Adrenal gland (tissue), 12 donors: Measurements from ENCODE around the gene IRS2. TPM values are rescaled to one million over a fixed set of nuclear protein-coding genes. Genes with fewer than 3 reads are reported as not detected.

Experiments
- DNase-seq, 7 donors: peaks; one replicate each; pipeline ENCODE4 v3.0.0-alpha.2; 2019 to 2020
- H3K27ac ChIP-seq, 5 donors: fragments of 200-600 bp; sonication (generic) in 4 of 5; 1 replicate in 3 of 5; 2 replicates in 2 of 5; pipeline versions ENCODE4 v1.5.1 to v1.8.0; 2016 to 2020; ENCODE audit warnings: mild to moderate bottlenecking in 1 of 5
- H3K27me3 ChIP-seq: fragments of 200-600 bp; 2 replicates; pipeline ENCODE4 v1.8.0; 2021
- H3K36me3 ChIP-seq, 2 donors: fragments of 200-600 bp; replicated peaks in 1 of 2; 1 replicate in 1 of 2; 2 replicates in 1 of 2; pipeline versions ENCODE4 v1.5.1 to v1.8.0; 2018 to 2022
- H3K4me1 ChIP-seq, 2 donors: fragments of 200-600 bp; replicated peaks in 1 of 2; 1 replicate in 1 of 2; 2 replicates in 1 of 2; pipeline versions ENCODE4 v1.5.1 to v1.8.0; 2018 to 2021
- H3K4me3 ChIP-seq, 4 donors: fragments of 200-600 bp; sonication (generic) in 3 of 4; one replicate each; pipeline ENCODE4 v1.5.1; 2016 to 2018
- H3K9me3 ChIP-seq, 3 donors: fragments of 200-600 bp; sonication (generic) in 1 of 3; replicated peaks in 1 of 3; 1 replicate in 2 of 3; 2 replicates in 1 of 3; pipeline versions ENCODE4 v1.5.1 to v1.8.0; 2016 to 2021
- CTCF ChIP-seq, 6 experiments: fragments of 450-650 bp in 4 of 6; fragments of 200-600 bp in 2 of 6; sonication (generic) in 1 of 6; IDR thresholded peaks; 1 replicate in 5 of 6; 2 replicates in 1 of 6; pipeline versions ENCODE4 v1.5.1 to v1.8.0; 2016 to 2021; ENCODE audit warnings: antibody characterized with exemption in 6 of 6, mild to moderate bottlenecking in 2 of 6, moderate library complexity in 1 of 6
- POLR2A ChIP-seq, 2 donors: fragments of 450-650 bp; IDR thresholded peaks; one replicate each; pipeline ENCODE4 v1.6.1; 2017; ENCODE audit warnings: antibody characterized with exemption in 2 of 2, mild to moderate bottlenecking in 2 of 2, moderate library complexity in 1 of 2
- WGBS, 4 donors: extraction: QIAGEN DNeasy Blood & Tissue Kit in 2 of 4; methylation state at CpG; one replicate each; pipeline versions ENCODE4 v1.1.5 to v1.1.7; 2013 to 2017; 5-methylcytosine and 5-hydroxymethylcytosine counted together
- intact Hi-C, 2 donors: fragments of 100-400 bp; cut with DNase I; formaldehyde crosslinking; loops; one replicate each; pipeline versions ENCODE4 v1.14.1 to v1.15.0; 2022 to 2023
- polyA plus RNA-seq, 3 donors: library from polyadenylated mRNA; stranded (reverse); fragments of 200-250 nt in 2 of 3; fragments of 350-450 nt in 1 of 3; fragmentation: Illumina TruSeq in 1 of 3; extraction: RNeasy Lipid Tissue Mini Kit (QIAGEN cat#74804) in 1 of 3; gene quantifications; one replicate each; pipeline ENCODE4 v1.2.3, GENCODE V29; 2013 to 2014
- total RNA-seq, 9 donors: library from RNA; depleted of rRNA in 4 of 9; stranded (reverse); fragments of >200 nt in 4 of 9; fragments of 120-200 nt in 1 of 9; fragmentation: NEBNext Ultra II Directional in 1 of 9; extraction: Animal tissue kit (Norgen Biotek cat#: 25700) in 1 of 9; gene quantifications; one replicate each; pipeline versions ENCODE4 v1.1.0 to v1.2.4, GENCODE V29; 2013 to 2023
- donor health status: healthy with polysubstance abuse.
- donor health status: Bipolar disorder and iron deficiency.
- donor health status: DM: yes; HTN: yes; CAD: no.
- donor health status: DM: no; HTN: no; CAD: no.
- donor health status: DM: no; HTN: no; CAD: no.
- donor health status: DM: yes; HTN: yes; CAD: no.

IRS2 gene
- total and polyA plus RNA-seq, 12 donors: 11.0 to 84.2 (median 47.4) TPM

GRCh38 chr13:109768176-109768575 lies 18.2 kb downstream of the IRS2 start:
- no peaks in the 10 kb centered on the region for H3K27me3 ChIP-seq
- peaks cover 14 to 35% of the 10 kb centered on the region in 2 donors for H3K4me1 ChIP-seq
- no peak for TF ChIP-seq POLR2A (IDR thresholded peaks at IDR 0.05)
- TF ChIP-seq CTCF (IDR thresholded peaks at IDR 0.05): no peak

GRCh38 chr13:109767023-109767422 lies 19.4 kb downstream of the IRS2 start:
- no peaks in the 10 kb centered on the region for H3K27me3 ChIP-seq
- H3K9me3 ChIP-seq: no peaks in the 10 kb centered on the region
- DNase-seq: peak in 1 of 7 donors; percentile 32
- peak overlapping the region in 3 of 5 donors; percentile 31 to 50 (median 50) for H3K27ac ChIP-seq
- 51 to 68% (median 59%) methylated on average over 5 of the region's 5 CpGs for WGBS, 4 donors
- TF ChIP-seq POLR2A (IDR thresholded peaks at IDR 0.05) (no peak), CTCF (IDR thresholded peaks at IDR 0.05) (no peak)
- intact Hi-C loops: no loop called here
- peaks cover 0 to 11% of the 10 kb centered on the region in 2 donors for H3K36me3 ChIP-seq
- H3K4me1 ChIP-seq: peaks cover 14 to 44% of the 10 kb centered on the region in 2 donors
- H3K4me3 ChIP-seq: no peak overlapping the region

More at GRCh38 chr13:109768176-109768575, 18.2 kb downstream of the IRS2 start:
- Histone ChIP-seq H3K4me3 (no peak overlapping the region), H3K9me3 (no peaks in the 10 kb centered on the region), H3K27ac (no peak overlapping the region), H3K36me3 (peaks cover 0 to 14% of the 10 kb centered on the region in 2 donors)
- 95 to 100% (median 97%) methylated on average over 2 of the region's 2 CpGs for WGBS, 4 donors
- DNase-seq: no peak
- intact Hi-C loops: no loop called here

- DNase-seq: peak in 5 of 7 donors; percentile 41 to 72 (median 47)
- no peaks in the 10 kb centered on the region for H3K27me3 ChIP-seq
- H3K36me3 ChIP-seq: no peaks in the 10 kb centered on the region
- TF ChIP-seq POLR2A (IDR thresholded peaks at IDR 0.05): no peak
- TF ChIP-seq CTCF (IDR thresholded peaks at IDR 0.05): peak in 3 of 6 experiments; percentile 15 to 19 (median 18)
- intact Hi-C loops: no loop called here
- WGBS, 4 donors: 53 to 68% (median 55%) methylated on average over 8 to 10 of the region's 10 CpGs
- H3K9me3 ChIP-seq: no peaks in the 10 kb centered on the region
- H3K4me3 ChIP-seq: no peak overlapping the region
- peak overlapping the region in 4 of 5 donors; percentile 10 to 63 (median 35) for H3K27ac ChIP-seq
- peaks cover 14 to 67% of the 10 kb centered on the region in 2 donors for H3K4me1 ChIP-seq
These were observed 21.7 kb downstream of the IRS2 start for GRCh38 chr13:109764470-109765291.

GRCh38 chr13:109764045-109764444 lies 22.3 kb downstream of the IRS2 start:
- peak in 2 of 7 donors; percentile 19 to 34 for DNase-seq
- Histone ChIP-seq H3K36me3 (no peaks in the 10 kb centered on the region), H3K27me3 (no peaks in the 10 kb centered on the region), H3K4me3 (no peak overlapping the region), H3K4me1 (peaks cover 14 to 72% of the 10 kb centered on the region in 2 donors), H3K27ac (peak overlapping the region in 3 of 5 donors; percentile 24 to 46 (median 32)), H3K9me3 (no peaks in the 10 kb centered on the region)
- intact Hi-C loops: no loop called here
- 53 to 68% (median 60%) methylated on average over 7 of the region's 7 CpGs for WGBS, 4 donors
- TF ChIP-seq CTCF (IDR thresholded peaks at IDR 0.05) (no peak), POLR2A (IDR thresholded peaks at IDR 0.05) (no peak)
